ENCODE measurements around the gene RPL37A. TPM values are rescaled to one million over a fixed set of nuclear protein-coding genes. Genes with fewer than 3 reads are reported as not detected.

Gene RPL37A
- total RNA-seq, 1 experiment from 2014 or later, result 4,818 TPM

DNA sequence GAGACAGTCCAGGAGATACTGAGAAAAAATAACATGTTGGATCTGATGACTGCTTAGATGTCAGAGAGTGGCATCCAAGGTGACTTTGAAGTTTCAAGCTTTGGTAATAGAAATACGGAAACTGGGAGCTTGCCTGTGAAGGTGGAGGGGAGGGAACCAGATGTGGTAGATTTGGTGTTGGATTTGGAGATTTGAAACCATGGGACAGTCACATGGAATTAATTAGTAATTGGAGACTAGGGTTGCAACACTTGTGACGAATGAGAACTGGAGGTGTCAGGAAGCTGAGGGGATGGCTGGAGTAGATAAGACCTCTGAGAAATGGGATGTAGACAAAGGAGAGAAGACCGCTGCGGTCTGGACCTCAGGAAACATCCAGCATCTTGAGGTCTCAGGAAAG, 46.7 kb downstream of the RPL37A start:
- no peak for DNase-seq (ENCODE audit: extremely low read depth, low read depth)

DNA sequence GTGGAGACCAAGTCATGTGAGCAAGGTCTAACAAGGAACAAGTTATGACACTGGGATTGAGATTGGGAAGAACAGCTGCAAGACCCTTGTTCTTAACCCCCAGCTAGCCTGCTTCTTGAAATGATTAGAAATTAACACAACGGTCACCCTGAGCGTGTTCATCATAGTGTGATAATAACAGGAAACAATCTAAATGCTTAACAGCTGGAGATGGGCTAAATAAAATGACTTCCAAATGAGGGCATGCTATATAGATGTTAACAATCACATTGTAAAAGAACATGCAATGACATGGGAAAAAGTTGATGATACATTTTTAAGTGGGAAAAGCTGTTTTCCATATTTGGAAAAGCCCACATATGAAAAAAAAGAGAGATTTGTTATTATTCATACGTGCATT, 47.6 kb downstream of the RPL37A start:
- DNase-seq (ENCODE audit: extremely low read depth, low read depth), result no peak

DNA sequence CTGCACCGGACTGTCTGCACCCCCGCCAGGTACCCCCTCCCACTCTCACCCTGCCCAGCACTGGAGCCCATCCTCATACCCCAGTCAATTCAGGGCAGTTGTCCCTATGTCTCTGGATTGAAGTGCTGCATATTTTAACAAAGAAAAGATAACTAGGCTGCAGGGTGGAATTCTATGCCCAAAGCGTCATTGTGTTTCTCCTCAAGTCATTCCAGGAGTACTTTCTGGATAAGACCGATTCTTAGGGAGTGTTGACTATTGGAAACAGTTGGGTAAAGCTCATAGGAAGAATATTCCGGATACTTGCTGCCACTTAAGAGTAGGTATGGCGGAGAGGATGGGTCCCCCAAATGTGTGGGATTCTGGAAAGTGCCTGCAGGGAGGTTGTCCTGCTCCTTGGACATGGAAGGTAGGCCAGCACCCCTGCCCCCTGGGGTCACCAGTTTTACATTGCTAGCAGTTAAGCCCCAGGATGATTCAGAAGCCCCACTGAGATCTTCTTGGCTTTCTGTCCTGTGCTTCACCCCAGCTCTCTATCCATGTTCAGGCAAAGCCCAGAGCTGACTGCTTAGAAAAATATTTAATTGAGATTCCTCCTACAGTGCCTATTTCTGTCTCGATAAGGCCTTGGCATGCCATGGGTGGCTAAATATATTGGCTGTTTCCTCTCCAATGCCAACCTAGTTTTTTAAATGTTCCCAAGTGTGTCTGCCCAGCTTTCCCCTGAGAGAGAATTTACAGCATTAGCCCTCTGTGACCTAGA, 48.2 kb downstream of the RPL37A start:
- DNase-seq (ENCODE audit: extremely low read depth, low read depth), result no peak

DNA sequence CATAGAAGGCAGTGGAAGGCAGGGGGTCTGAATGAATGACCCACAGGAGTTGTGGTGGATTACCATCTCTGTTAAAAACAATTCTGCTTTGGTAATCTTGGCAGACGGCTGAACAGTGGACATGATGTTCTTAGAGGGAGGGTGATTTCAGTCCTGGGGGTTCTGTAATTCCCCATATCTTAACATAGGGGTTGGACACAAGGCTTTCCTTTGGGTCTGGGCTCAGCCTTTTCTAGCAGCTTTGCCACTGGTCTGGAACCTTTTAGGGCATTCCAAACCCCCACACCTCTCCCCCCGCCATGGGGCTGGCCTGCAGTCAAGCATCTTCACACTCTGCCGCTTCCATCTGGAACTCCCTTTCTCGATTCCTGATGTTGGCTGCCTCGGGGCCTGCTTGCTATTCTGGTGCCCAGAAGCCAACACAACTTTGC, 50.3 kb downstream of the RPL37A start:
- no peak for DNase-seq (ENCODE audit: extremely low read depth, low read depth)

DNA sequence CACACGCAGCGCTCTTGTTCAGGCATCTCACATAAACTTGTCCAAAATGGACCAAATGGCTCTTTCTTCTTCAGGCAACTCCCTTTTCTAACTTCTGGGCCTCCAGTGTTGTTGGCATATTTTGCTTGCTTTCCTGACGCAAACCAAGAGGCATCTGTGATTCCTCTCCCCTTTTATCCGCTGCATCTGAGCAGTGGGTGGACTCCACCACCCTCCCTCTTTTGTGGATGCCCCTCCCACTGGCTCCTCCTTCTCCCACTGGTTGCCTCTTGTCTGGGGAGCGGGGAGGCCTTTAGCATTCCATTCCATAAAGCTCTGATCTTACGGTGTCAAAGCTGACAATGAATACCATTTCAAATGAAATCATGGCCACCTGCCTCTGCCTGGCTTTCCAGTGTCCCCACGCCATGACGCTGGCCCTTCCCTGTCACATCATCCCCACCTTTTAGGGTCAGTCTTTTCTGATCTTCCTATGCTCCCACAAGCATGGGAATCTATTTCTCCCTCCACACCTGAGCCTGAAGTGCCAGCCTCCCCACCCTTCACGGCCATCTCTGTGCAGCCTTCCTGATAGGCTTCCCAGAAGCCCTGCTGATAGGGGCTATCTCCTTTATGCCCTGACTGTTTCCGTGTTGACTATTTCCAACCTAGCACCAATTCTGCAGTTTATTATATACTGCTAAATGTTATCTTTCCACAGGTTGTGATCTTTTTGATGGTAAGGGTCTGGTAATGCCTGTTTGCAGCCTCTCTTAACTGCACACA, 51.5 kb downstream of the RPL37A start:
- DNase-seq (ENCODE audit: extremely low read depth, low read depth), result no peak

DNA sequence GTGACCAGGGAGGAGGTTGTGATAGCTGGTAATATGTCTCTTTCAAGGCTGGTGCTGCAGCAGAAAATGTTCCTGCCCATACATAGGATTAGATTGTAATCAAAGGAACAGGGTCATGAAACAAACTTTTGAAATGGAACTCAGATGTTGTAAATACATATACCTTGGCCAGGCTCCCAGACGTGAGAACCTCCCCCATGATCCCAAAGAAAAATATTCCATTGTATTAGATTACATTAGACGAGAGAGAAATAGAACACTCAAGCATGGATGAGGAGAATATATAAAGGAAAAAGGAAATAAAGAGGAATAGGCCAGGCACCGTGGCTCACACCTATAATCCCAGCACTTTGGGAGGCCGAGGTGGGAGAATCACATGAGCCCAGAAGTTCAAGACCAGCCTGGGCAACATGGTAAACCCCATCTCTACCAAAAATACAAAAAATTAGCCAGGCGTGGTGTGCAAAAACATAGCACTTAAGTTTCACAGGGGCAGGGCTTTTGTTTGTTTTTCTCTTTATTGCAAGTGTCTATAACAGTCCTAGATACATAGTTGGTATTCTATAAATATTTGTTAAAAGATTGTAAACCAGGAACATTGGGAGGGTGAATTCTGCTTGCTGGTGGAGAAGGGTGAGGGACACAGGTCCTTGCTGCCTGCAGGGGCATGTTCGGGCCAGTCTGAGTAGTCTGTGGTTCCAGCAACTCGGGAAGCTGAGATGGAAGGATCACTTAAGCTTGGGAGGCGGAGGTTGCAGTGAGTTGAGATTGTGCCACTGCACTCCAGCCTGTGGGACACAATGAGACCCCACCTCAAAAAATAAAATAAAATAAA, 52.8 kb downstream of the RPL37A start:
- DNase-seq (ENCODE audit: extremely low read depth, low read depth), result no peak

DNA sequence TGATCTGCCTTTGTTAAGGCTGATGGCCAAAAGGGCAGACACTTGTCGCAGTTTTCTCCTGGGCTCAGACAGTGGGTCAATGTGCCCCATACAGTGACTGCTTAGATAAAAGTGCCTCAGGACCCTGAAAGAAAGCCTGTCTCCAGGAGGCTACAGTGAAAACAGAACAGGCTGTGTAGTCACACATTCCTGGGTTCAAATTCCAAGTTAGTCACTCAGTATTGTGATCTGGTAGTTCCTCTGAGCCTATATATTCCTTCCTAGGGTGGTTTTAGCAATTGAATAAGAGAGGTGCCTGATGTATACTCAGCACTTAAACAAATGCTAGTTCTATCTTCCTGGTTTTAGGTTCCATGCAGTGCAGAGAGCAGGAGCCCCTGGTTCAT, 54.4 kb downstream of the RPL37A start:
- DNase-seq (ENCODE audit: extremely low read depth, low read depth), result no peak

Other genes with a start within 250 kb of the RPL37A start
- gene MARCHF4, start 126.4 kb upstream of the RPL37A start, total RNA-seq (2014; rRNA removed; shearing (Covaris generic)), result 0.97 and 1.7 TPM in 2 replicates
- 9.8 and 11.3 TPM in 2 replicates for gene SMARCAL1, start 86.4 kb upstream of the RPL37A start, total RNA-seq (2014; rRNA removed; shearing (Covaris generic))
- 245 and 294 TPM in 2 replicates for gene IGFBP2, start 134.6 kb downstream of the RPL37A start, total RNA-seq (2014; rRNA removed; shearing (Covaris generic))
- 0.82 and 2.2 TPM in 2 replicates for gene IGFBP5, start 196.7 kb downstream of the RPL37A start, total RNA-seq (2014; rRNA removed; shearing (Covaris generic))